ENCODE measurements around the gene ABHD5.

The ABHD5 gene

GRCh38 chr3:43686333-43686699 is 4.4 kb upstream of the ABHD5 start:
- no peak for DNase-seq

GRCh38 chr3:43686700-43687498 is 3.8 kb upstream of the ABHD5 start:
- DNase-seq, result no peak

GRCh38 chr3:43687499-43687811 is 3.3 kb upstream of the ABHD5 start:
- DNase-seq, result no peak

GRCh38 chr3:43688245-43688650 is 2.5 kb upstream of the ABHD5 start:
- no peak for DNase-seq

- no peak for DNase-seq
Measured at GRCh38 chr3:43689166-43689565, 1.6 kb upstream of the ABHD5 start.

- DNase-seq, result no peak
Measured at GRCh38 chr3:43689766-43690399, 855 bp upstream of the ABHD5 start.

GRCh38 chr3:43691120-43691995 is 620 bp downstream of the ABHD5 start:
- DNase-seq, result peak; percentile 15

GRCh38 chr3:43692085-43692855 is 1.5 kb downstream of the ABHD5 start:
- no peak for DNase-seq

- DNase-seq, result no peak
Measured at GRCh38 chr3:43692971-43693370, 2.2 kb downstream of the ABHD5 start.

- DNase-seq, result no peak
Measured at GRCh38 chr3:43693594-43693993, 2.9 kb downstream of the ABHD5 start.

- no peak for DNase-seq
Measured at GRCh38 chr3:43695443-43695842, 4.7 kb downstream of the ABHD5 start.

GRCh38 chr3:43695863-43696262 is 5.1 kb downstream of the ABHD5 start:
- DNase-seq, result no peak

- no peak for DNase-seq
Measured at GRCh38 chr3:43696441-43696840, 5.7 kb downstream of the ABHD5 start.

GRCh38 chr3:43696881-43697280 is 6.1 kb downstream of the ABHD5 start:
- no peak for DNase-seq

- DNase-seq, result no peak
Measured at GRCh38 chr3:43699864-43700263, 9.1 kb downstream of the ABHD5 start.

- DNase-seq, result no peak
Measured at GRCh38 chr3:43704697-43705096, 14.0 kb downstream of the ABHD5 start.

- no peak for DNase-seq
Measured at GRCh38 chr3:43706342-43706741, 15.6 kb downstream of the ABHD5 start.

GRCh38 chr3:43707266-43707665 is 16.5 kb downstream of the ABHD5 start:
- DNase-seq, result no peak

GRCh38 chr3:43707998-43708397 is 17.3 kb downstream of the ABHD5 start:
- DNase-seq, result no peak

GRCh38 chr3:43709022-43709421 is 18.3 kb downstream of the ABHD5 start:
- DNase-seq, result no peak

GRCh38 chr3:43710607-43711006 is 19.9 kb downstream of the ABHD5 start:
- DNase-seq, result no peak

GRCh38 chr3:43718296-43718695 is 27.6 kb downstream of the ABHD5 start:
- DNase-seq, result no peak

GRCh38 chr3:43723121-43723734 is 32.5 kb downstream of the ABHD5 start:
- DNase-seq, result no peak
